ENCODE measurements around the gene ITPKB. TPM values are rescaled to one million over a fixed set of nuclear protein-coding genes. Genes with fewer than 3 reads are reported as not detected.

The ITPKB gene
- total RNA-seq, 1 experiment from 2014 or later, result 9.5 TPM

DNA sequence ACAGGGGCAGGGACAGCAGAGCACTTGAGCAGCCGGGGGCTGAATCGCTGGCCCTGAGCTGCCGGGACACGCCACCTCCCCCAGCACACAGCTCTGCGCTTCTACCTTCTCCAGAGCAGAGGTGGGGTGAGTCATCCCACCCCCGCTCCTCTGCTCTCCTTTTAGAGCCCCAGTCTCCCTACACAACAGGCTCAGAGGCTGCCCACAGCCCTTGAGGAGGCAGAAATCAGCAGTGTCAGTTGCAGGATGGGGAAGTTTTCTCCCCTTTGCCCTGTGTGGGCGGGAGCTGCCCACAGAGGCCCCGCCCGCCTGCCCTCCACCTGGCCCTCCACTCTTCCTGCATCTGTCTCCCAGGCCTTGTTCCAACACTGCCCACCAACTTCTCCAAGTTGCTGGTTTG is 95.9 kb downstream of the ITPKB start:
- CTCF ChIA-PET, result interaction anchor here (0.6 to 4.6 kb wide), 12 partner anchors 10 to 679 kb away, joined by 3 to 35 read pairs (median 3); no protein-coding TSS in a partner anchor
- DNase-seq (ENCODE audit: unreplicated experiment), result peak; percentile 95
- H3K36me3 Mint-ChIP-seq (ENCODE audit: insufficient read depth, unreplicated experiment), result peaks cover 15% of the 10 kb centered on the region
- BruUV-seq (replicated peaks), result no TSS peak
- peaks cover 9% of the 10 kb centered on the region for H3K4me1 Mint-ChIP-seq (ENCODE audit: insufficient read depth, unreplicated experiment)
- TF ChIP-seq, protein P1, sequence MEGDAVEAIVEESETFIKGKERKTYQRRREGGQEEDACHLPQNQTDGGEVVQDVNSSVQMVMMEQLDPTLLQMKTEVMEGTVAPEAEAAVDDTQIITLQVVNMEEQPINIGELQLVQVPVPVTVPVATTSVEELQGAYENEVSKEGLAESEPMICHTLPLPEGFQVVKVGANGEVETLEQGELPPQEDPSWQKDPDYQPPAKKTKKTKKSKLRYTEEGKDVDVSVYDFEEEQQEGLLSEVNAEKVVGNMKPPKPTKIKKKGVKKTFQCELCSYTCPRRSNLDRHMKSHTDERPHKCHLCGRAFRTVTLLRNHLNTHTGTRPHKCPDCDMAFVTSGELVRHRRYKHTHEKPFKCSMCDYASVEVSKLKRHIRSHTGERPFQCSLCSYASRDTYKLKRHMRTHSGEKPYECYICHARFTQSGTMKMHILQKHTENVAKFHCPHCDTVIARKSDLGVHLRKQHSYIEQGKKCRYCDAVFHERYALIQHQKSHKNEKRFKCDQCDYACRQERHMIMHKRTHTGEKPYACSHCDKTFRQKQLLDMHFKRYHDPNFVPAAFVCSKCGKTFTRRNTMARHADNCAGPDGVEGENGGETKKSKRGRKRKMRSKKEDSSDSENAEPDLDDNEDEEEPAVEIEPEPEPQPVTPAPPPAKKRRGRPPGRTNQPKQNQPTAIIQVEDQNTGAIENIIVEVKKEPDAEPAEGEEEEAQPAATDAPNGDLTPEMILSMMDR (IDR thresholded peaks at IDR 0.05; ENCODE audit: unreplicated experiment), result no peak
- H3K27me3 Mint-ChIP-seq (ENCODE audit: insufficient read depth, unreplicated experiment), result no peaks in the 10 kb centered on the region
- H3K9me3 Mint-ChIP-seq (ENCODE audit: unreplicated experiment), result no peaks in the 10 kb centered on the region
- peak overlapping the region; percentile 43 for H3K27ac Mint-ChIP-seq (ENCODE audit: low read depth, unreplicated experiment)
- no peak overlapping the region for H3K4me3 Mint-ChIP-seq (ENCODE audit: unreplicated experiment)
- intact Hi-C loops (cut with micrococcal nuclease), result loop anchor here (2.0 kb wide), 1 partner anchor 40 kb away; no protein-coding TSS in a partner anchor
- POLR2A ChIA-PET, result interaction anchor here (1.4 to 2.4 kb wide), 3 partner anchors 11 to 20 kb away, joined by 5 to 11 read pairs (median 8); no protein-coding TSS in a partner anchor

DNA sequence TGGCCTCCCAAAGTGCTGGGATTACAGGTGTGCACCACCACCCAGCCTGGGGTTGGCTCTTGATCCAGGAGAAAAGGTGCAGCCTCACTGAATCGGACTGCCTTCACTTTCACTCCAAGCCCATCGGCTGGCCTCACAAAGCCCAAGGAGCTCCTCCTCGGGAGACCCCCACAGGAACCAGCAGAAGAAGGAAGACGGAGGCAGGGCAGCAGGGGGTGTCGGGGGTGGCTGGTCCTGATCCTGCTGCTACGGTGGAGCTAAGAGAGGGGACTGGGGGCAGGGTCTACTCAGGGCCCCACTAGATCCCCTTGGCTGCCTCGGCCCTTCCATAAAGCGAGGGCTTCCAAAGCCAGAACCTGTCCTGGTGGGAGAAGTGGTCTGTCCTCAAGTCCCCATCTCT is 96.7 kb downstream of the ITPKB start:
- H3K36me3 Mint-ChIP-seq (ENCODE audit: insufficient read depth, unreplicated experiment), result peaks cover 15% of the 10 kb centered on the region
- H3K27ac Mint-ChIP-seq (ENCODE audit: low read depth, unreplicated experiment), result no peak overlapping the region
- no peak overlapping the region for H3K4me3 Mint-ChIP-seq (ENCODE audit: unreplicated experiment)
- H3K4me1 Mint-ChIP-seq (ENCODE audit: insufficient read depth, unreplicated experiment), result peaks cover 9% of the 10 kb centered on the region
- intact Hi-C loops (cut with micrococcal nuclease), result loop anchor here (2.0 kb wide), 1 partner anchor 40 kb away; no protein-coding TSS in a partner anchor
- no peak for DNase-seq (ENCODE audit: unreplicated experiment)
- TF ChIP-seq, protein P1 (IDR thresholded peaks at IDR 0.05; ENCODE audit: unreplicated experiment), result no peak
- ChIA-PET CTCF (interaction anchor here (0.7 to 4.6 kb wide), 7 partner anchors 9 to 186 kb away, joined by 3 to 35 read pairs (median 5); no protein-coding TSS in a partner anchor), POLR2A (interaction anchor here (0.8 to 2.4 kb wide), 5 partner anchors 10 to 185 kb away, joined by 3 to 11 read pairs (median 5); no protein-coding TSS in a partner anchor)
- BruUV-seq (replicated peaks), result no TSS peak
- no peaks in the 10 kb centered on the region for H3K9me3 Mint-ChIP-seq (ENCODE audit: unreplicated experiment)
- H3K27me3 Mint-ChIP-seq (ENCODE audit: insufficient read depth, unreplicated experiment), result no peaks in the 10 kb centered on the region

DNA sequence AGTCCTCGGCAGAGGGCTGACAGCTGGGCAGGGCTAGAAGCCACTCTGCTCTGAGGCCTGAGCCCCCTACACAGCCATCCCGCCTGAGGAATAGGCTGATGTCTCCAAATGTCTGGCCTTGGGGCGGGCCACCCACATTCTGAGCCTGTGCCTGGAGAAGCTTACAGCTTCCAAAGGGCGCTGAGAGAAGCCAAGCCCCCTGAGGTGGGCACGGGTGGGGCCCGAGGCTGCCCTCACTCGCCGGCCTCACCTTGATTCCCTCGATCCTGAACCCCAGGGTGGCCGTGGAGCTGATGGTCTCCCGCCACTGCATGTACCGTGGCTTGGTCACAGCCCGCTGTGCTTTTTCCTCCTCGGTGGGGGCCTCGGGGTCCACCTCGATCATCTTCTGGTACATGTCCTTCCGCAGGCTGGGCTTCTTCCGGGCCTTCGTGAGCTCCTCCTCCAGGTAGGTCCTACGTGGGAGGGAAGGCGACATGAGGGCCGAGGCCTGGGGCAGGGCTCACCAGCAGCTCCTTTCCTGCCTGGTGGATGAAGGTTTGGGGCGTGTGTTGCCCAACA is 97.3 kb downstream of the ITPKB start:
- CTCF ChIA-PET, result interaction anchor here (0.6 to 4.6 kb wide), 9 partner anchors 8 to 298 kb away, joined by 3 to 35 read pairs (median 4); partner anchors contain the start of genes COQ8A and PSEN2
- BruUV-seq (replicated peaks), result no TSS peak
- no peak overlapping the region for H3K27ac Mint-ChIP-seq (ENCODE audit: low read depth, unreplicated experiment)
- no peak overlapping the region for H3K4me3 Mint-ChIP-seq (ENCODE audit: unreplicated experiment)
- no peak for DNase-seq (ENCODE audit: unreplicated experiment)
- TF ChIP-seq, protein P1 (IDR thresholded peaks at IDR 0.05; ENCODE audit: unreplicated experiment), result no peak
- H3K9me3 Mint-ChIP-seq (ENCODE audit: unreplicated experiment), result no peaks in the 10 kb centered on the region
- no peaks in the 10 kb centered on the region for H3K27me3 Mint-ChIP-seq (ENCODE audit: insufficient read depth, unreplicated experiment)
- H3K4me1 Mint-ChIP-seq (ENCODE audit: insufficient read depth, unreplicated experiment), result peaks cover 9% of the 10 kb centered on the region
- POLR2A ChIA-PET, result interaction anchor here (0.5 to 2.3 kb wide), 7 partner anchors 11 to 185 kb away, joined by 3 to 11 read pairs (median 3); no protein-coding TSS in a partner anchor
- intact Hi-C loops (cut with micrococcal nuclease), result loop anchor here (2.0 kb wide), 1 partner anchor 41 kb away; no protein-coding TSS in a partner anchor
- peaks cover 12% of the 10 kb centered on the region for H3K36me3 Mint-ChIP-seq (ENCODE audit: insufficient read depth, unreplicated experiment)

DNA sequence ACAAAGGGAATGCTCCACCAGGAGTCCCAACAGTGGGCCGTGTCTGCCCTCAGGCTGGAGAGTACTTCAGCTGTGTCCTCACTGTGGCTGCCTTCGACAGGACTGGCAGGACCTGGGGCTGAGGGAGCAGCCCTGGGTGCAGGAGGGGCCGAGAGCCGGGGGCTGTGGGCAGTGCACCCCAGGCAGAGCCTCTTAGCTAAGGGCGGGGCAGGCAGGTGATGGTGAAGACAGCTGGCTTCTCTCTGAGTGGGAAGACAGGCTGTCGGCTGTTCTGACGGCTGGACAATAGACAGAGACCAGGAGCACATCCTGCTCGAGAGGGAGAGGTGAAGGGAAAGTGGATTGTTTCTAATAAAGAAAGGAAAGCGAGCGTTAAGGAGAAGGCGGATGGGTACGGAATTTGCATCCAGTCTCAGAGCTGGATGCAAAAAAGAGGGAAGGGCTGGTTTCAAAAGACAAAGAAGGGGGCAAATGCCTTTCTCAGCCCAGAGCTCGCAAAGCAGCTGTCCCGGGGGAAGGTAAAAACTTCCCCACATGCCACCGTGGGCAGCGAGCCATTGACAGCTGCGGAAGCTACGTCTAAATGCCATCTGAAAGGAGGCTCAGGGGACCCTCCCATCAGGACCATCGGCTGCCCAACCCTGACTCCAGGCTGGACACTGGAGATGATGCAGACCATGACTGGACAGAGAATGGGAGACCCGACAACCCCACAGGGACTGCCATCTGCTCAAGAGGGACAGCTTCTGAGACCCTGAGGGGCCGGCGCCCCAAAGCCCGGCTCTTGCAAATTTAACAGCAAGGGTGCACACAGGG is 98.6 kb downstream of the ITPKB start:
- no peaks in the 10 kb centered on the region for H3K9me3 Mint-ChIP-seq (ENCODE audit: unreplicated experiment)
- no peak overlapping the region for H3K27ac Mint-ChIP-seq (ENCODE audit: low read depth, unreplicated experiment)
- H3K4me1 Mint-ChIP-seq (ENCODE audit: insufficient read depth, unreplicated experiment), result peaks cover 11% of the 10 kb centered on the region
- ChIA-PET POLR2A (interaction anchor here (0.7 to 1.1 kb wide), 2 partner anchors 90 to 105 kb away, joined by 3 to 4 read pairs; no protein-coding TSS in a partner anchor), CTCF (interaction anchor here (0.7 to 4.6 kb wide), 10 partner anchors 7 to 216 kb away, joined by 3 to 35 read pairs (median 4); no protein-coding TSS in a partner anchor)
- no peaks in the 10 kb centered on the region for H3K27me3 Mint-ChIP-seq (ENCODE audit: insufficient read depth, unreplicated experiment)
- DNase-seq (ENCODE audit: unreplicated experiment), result no peak
- no TSS peak for BruUV-seq (replicated peaks)
- TF ChIP-seq, protein P1 (IDR thresholded peaks at IDR 0.05; ENCODE audit: unreplicated experiment), result no peak
- H3K36me3 Mint-ChIP-seq (ENCODE audit: insufficient read depth, unreplicated experiment), result peaks cover 6% of the 10 kb centered on the region
- intact Hi-C loops (cut with micrococcal nuclease), result no loop called here
- no peak overlapping the region for H3K4me3 Mint-ChIP-seq (ENCODE audit: unreplicated experiment)

All from MCF 10A (cell line).